Parathyroid adenoma (tissue), 2 donors: ENCODE measurements around the gene NAALADL2.

Source experiments
- H2AFZ ChIP-seq: fragments of 300-600 bp; sonication (generic); one replicate; pipeline ENCODE4 v1.7.0; 2017; ENCODE audit warnings: antibody characterized with exemption, mild to moderate bottlenecking
- H3K27ac ChIP-seq: fragments of 300-600 bp; sonication (generic); one replicate; pipeline ENCODE4 v1.7.0; 2017
- H3K27me3 ChIP-seq: fragments of 300-600 bp; sonication (generic); one replicate; pipeline ENCODE4 v1.7.0; 2017; ENCODE audit warnings: low read length; ENCODE audit not compliant: control insufficient read depth, insufficient read depth
- H3K36me3 ChIP-seq: fragments of 300-600 bp; sonication (generic); one replicate; pipeline ENCODE4 v1.7.0; 2017; ENCODE audit warnings: low read length; ENCODE audit not compliant: control insufficient read depth, insufficient read depth
- H3K4me1 ChIP-seq: fragments of 300-600 bp; sonication (generic); one replicate; pipeline ENCODE4 v1.7.0; 2017; ENCODE audit warnings: control low read depth
- H3K4me2 ChIP-seq: fragments of 300-600 bp; sonication (generic); one replicate; pipeline ENCODE4 v1.7.0; 2017; ENCODE audit warnings: low read length
- H3K4me3 ChIP-seq: fragments of 300-600 bp; sonication (generic); one replicate; pipeline ENCODE4 v1.7.0; 2017; ENCODE audit warnings: low read depth, low read length
- H3K79me2 ChIP-seq: fragments of 300-600 bp; sonication (generic); one replicate; pipeline ENCODE4 v1.7.0; 2017; ENCODE audit warnings: control low read depth
- H3K9ac ChIP-seq: fragments of 300-600 bp; sonication (generic); one replicate; pipeline ENCODE4 v1.7.0; 2017; ENCODE audit warnings: mild to moderate bottlenecking
- H3K9me3 ChIP-seq: fragments of 300-600 bp; sonication (generic); one replicate; pipeline ENCODE4 v1.7.0; 2017; ENCODE audit warnings: low read length; ENCODE audit not compliant: control insufficient read depth
- CTCF ChIP-seq: fragments of 300-600 bp; sonication (generic); IDR thresholded peaks from one replicate; pipeline ENCODE4 v1.7.0; 2017; ENCODE audit warnings: antibody characterized with exemption, mild to moderate bottlenecking
- donor health status: primary hyperparathyroidism.

Gene NAALADL2

GRCh38 chr3:175692256-175692655, 833.1 kb downstream of the NAALADL2 start:
- Histone ChIP-seq H3K27me3 (no peaks in the 10 kb centered on the region), H3K4me2 (no peak overlapping the region), H3K9ac (no peak overlapping the region), H3K4me1 (no peaks in the 10 kb centered on the region), H2AFZ (no peak overlapping the region), H3K4me3 (no peak overlapping the region), H3K79me2 (no peaks in the 10 kb centered on the region), H3K27ac (no peak overlapping the region), H3K9me3 (no peaks in the 10 kb centered on the region), H3K36me3 (no peaks in the 10 kb centered on the region)
- no peak for TF ChIP-seq CTCF

- H3K27me3 ChIP-seq: no peaks in the 10 kb centered on the region
- H3K9ac ChIP-seq: no peak overlapping the region
- H3K79me2 ChIP-seq: no peaks in the 10 kb centered on the region
- no peaks in the 10 kb centered on the region for H3K4me1 ChIP-seq
- no peak overlapping the region for H2AFZ ChIP-seq
- H3K4me2 ChIP-seq: no peak overlapping the region
- TF ChIP-seq CTCF: no peak
- no peaks in the 10 kb centered on the region for H3K36me3 ChIP-seq
- no peaks in the 10 kb centered on the region for H3K9me3 ChIP-seq
- no peak overlapping the region for H3K4me3 ChIP-seq
- H3K27ac ChIP-seq: no peak overlapping the region
Measured at GRCh38 chr3:175695251-175695650, 836.1 kb downstream of the NAALADL2 start.

GRCh38 chr3:175702956-175703355, 843.8 kb downstream of the NAALADL2 start:
- Histone ChIP-seq H3K9ac (no peak overlapping the region), H2AFZ (no peak overlapping the region), H3K36me3 (no peaks in the 10 kb centered on the region), H3K4me2 (no peak overlapping the region), H3K9me3 (no peaks in the 10 kb centered on the region), H3K4me1 (no peaks in the 10 kb centered on the region), H3K27me3 (no peaks in the 10 kb centered on the region), H3K27ac (no peak overlapping the region), H3K79me2 (no peaks in the 10 kb centered on the region), H3K4me3 (no peak overlapping the region)
- no peak for TF ChIP-seq CTCF

- Histone ChIP-seq H3K4me2 (no peak overlapping the region), H3K4me1 (no peaks in the 10 kb centered on the region), H3K4me3 (no peak overlapping the region)
Measured at GRCh38 chr3:175704366-175705055, 845.4 kb downstream of the NAALADL2 start.

More at GRCh38 chr3:175704366-175705055, 845.4 kb downstream of the NAALADL2 start:
- Histone ChIP-seq H3K27ac (no peak overlapping the region), H3K9me3 (no peaks in the 10 kb centered on the region), H3K79me2 (no peaks in the 10 kb centered on the region), H3K27me3 (no peaks in the 10 kb centered on the region), H3K9ac (no peak overlapping the region), H2AFZ (no peak overlapping the region), H3K36me3 (no peaks in the 10 kb centered on the region)
- TF ChIP-seq CTCF: no peak
